BE2C (cell line): ENCODE data around the gene KIRREL3.

ENCODE experiments used
- DNase-seq: peaks from one replicate; pipeline ENCODE4 v3.0.0-alpha.2; 2020
- H3K27me3 ChIP-seq: fragments of 250-450 bp; sonication (Bioruptor Pico); 2 replicates; pipeline ENCODE4 v1.5.1; 2020; ENCODE audit warnings: mild to moderate bottlenecking
- H3K36me3 ChIP-seq: fragments of 250-450 bp; sonication (Bioruptor Pico); 2 replicates; pipeline ENCODE4 v1.5.1; 2020; ENCODE audit warnings: mild to moderate bottlenecking
- H3K4me1 ChIP-seq: fragments of 250-450 bp; sonication (Bioruptor Pico); 2 replicates; pipeline ENCODE4 v1.5.1; 2020
- H3K4me3 ChIP-seq: 2 replicates; pipeline ENCODE4 v1.5.1; 2011; ENCODE audit warnings: low read depth, low read length
- H3K9me3 ChIP-seq: fragments of 250-450 bp; sonication (Bioruptor Pico); 2 replicates; pipeline ENCODE4 v1.5.1; 2020
- TF ChIP-seq, protein P1 (sequence below): IDR thresholded peaks from 2 replicates; pipeline ENCODE4 v1.5.1; 2012; ENCODE audit warnings: mild to moderate bottlenecking, low read depth, low read length

Gene KIRREL3

DNA sequence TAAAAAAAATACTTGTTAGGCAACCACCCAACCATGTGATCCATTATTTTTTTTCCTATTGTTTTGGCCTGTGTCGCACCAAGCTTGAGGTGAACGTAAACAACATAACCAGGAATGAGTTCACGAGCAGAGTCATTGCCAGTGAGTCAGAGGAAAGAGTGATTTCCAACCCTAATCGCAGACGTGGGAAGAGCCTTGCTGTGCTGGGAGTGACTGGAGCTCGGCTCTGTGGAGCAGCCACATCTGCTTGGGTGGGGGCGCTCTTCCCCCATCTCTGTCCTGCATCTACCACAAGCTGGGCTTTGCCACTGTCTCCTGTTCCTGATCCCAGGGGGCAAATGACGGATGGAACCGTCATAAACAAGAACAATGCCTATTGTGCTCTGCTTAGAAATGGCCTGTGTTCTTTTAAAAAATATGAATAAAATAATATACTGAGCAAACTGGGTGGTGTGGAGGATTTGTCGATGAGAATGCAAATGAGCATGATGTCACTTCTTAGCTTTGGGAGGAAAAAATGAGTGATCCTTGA, 210.0 kb downstream of the KIRREL3 start:
- Histone ChIP-seq H3K9me3 (no peaks in the 10 kb centered on the region), H3K4me1 (no peaks in the 10 kb centered on the region), H3K27me3 (peaks cover 26% of the 10 kb centered on the region), H3K36me3 (no peaks in the 10 kb centered on the region), H3K4me3 (no peak overlapping the region)
- no peak for DNase-seq
- TF ChIP-seq, protein P1, sequence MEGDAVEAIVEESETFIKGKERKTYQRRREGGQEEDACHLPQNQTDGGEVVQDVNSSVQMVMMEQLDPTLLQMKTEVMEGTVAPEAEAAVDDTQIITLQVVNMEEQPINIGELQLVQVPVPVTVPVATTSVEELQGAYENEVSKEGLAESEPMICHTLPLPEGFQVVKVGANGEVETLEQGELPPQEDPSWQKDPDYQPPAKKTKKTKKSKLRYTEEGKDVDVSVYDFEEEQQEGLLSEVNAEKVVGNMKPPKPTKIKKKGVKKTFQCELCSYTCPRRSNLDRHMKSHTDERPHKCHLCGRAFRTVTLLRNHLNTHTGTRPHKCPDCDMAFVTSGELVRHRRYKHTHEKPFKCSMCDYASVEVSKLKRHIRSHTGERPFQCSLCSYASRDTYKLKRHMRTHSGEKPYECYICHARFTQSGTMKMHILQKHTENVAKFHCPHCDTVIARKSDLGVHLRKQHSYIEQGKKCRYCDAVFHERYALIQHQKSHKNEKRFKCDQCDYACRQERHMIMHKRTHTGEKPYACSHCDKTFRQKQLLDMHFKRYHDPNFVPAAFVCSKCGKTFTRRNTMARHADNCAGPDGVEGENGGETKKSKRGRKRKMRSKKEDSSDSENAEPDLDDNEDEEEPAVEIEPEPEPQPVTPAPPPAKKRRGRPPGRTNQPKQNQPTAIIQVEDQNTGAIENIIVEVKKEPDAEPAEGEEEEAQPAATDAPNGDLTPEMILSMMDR, result no peak

DNA sequence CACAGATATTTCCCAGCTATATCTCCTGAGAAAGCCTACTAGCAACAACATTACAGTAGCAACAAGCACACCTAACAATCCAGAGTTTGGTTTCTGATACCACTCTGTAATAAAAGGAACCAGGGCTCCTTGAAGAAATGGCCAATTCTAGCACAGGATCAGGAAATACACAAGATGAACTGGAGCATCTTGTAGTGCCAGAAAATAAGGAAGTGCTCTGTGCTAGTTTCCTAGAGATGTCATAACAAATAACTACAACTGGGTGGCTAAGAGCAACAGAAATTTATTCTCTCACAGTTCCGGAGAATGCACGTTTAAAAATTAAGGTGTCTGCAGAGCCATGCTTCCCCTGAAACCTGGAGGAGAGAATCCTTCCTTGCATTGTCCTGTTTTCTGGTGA, 217.8 kb downstream of the KIRREL3 start:
- Histone ChIP-seq H3K36me3 (no peaks in the 10 kb centered on the region), H3K27me3 (peaks cover 54% of the 10 kb centered on the region), H3K4me1 (no peaks in the 10 kb centered on the region), H3K9me3 (no peaks in the 10 kb centered on the region), H3K4me3 (no peak overlapping the region)
- DNase-seq, result no peak
- TF ChIP-seq, protein P1, result no peak

DNA sequence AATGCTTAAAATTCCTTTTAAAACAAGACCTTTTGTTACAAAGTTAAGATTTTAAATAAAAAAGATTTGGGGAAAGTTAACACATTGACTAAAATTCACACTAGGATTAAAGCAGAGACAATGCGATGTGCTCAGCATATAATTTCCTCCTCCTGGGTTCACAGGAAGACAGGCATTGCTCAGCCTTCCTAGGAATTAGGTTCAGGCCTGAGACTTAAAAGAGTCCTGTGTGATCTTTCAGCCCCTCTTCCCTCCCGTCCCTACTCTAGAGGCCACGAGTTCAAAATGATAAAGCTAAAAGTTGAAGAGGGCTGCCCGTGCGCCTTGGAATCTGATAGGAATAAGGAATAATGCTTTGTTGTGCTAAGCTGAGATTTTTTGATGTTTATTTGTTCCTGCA, 218.6 kb downstream of the KIRREL3 start:
- H3K4me3 ChIP-seq, result no peak overlapping the region
- no peaks in the 10 kb centered on the region for H3K4me1 ChIP-seq
- H3K27me3 ChIP-seq, result peaks cover 57% of the 10 kb centered on the region
- H3K36me3 ChIP-seq, result no peaks in the 10 kb centered on the region
- DNase-seq, result no peak
- TF ChIP-seq, protein P1, result no peak
- H3K9me3 ChIP-seq, result no peaks in the 10 kb centered on the region

DNA sequence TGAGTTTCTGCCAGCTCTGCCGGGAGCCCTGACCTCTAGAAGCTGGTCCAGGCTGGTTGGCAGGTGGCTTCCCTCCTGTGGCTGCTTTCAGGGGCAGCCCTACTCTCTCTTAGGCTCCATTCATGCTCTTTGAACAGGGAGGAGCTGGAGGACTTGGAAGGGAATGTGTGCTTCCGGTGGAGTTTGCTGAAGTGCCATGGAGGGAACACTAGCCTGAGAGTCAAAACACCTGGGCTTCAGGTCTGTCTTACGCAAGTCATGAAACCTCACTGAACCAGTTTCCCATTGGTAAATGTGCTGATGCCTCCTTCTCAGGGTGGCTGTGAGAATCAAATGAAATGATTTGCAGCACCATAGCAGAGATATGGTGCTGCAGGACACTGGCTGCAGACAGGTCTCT, 224.5 kb downstream of the KIRREL3 start:
- TF ChIP-seq, protein P1, result no peak
- Histone ChIP-seq H3K27me3 (peaks cover 76% of the 10 kb centered on the region), H3K36me3 (no peaks in the 10 kb centered on the region), H3K9me3 (no peaks in the 10 kb centered on the region), H3K4me3 (no peak overlapping the region), H3K4me1 (no peaks in the 10 kb centered on the region)
- no peak for DNase-seq

DNA sequence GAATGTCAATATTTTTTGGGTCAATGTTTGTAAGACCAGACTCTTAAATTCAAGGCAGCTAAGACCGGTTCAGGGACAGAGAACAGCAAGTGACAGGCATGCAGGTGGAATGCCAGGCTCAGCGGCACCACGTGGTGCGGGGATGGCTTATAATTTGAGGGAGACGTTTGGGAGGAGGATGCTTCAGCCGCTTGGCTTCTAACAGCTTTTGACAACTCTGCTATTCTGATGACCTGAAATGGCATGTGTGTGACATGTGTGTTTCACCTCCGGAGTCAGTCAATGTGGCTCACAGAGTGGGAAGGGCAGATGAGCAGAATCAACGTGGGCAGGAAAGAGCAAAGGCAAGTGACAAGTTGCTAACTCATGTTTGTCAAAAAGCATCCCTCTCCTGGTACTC, 228.3 kb downstream of the KIRREL3 start:
- DNase-seq, result no peak
- no peaks in the 10 kb centered on the region for H3K9me3 ChIP-seq
- H3K4me3 ChIP-seq, result no peak overlapping the region
- no peaks in the 10 kb centered on the region for H3K4me1 ChIP-seq
- H3K36me3 ChIP-seq, result no peaks in the 10 kb centered on the region
- H3K27me3 ChIP-seq, result peaks cover 82% of the 10 kb centered on the region
- TF ChIP-seq, protein P1, result no peak

DNA sequence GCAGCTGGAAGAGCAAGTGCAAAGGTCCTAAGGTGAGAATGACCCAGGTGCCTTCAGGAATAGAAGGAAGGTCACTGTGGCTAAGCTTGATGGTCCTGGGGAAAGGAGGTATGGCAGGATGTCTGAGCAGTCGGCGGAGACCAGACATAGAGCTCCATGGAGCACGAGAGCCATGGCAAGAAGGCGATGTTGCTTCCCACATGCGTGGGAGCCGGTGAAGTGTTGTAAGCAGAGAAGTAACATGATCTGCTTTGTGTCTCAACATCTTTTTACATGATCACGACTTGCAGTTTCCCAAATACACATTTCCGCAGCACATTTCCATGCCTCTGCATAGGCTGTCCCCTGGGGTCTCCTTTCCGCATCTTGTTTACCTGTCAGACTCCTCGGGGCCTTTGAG, 231.9 kb downstream of the KIRREL3 start:
- no peak overlapping the region for H3K4me3 ChIP-seq
- no peaks in the 10 kb centered on the region for H3K9me3 ChIP-seq
- no peaks in the 10 kb centered on the region for H3K36me3 ChIP-seq
- H3K4me1 ChIP-seq, result no peaks in the 10 kb centered on the region
- TF ChIP-seq, protein P1, result no peak
- H3K27me3 ChIP-seq, result peaks cover 96% of the 10 kb centered on the region
- DNase-seq, result no peak
